Measurements from ENCODE around the gene AXIN2.

The AXIN2 gene

GRCh38 chr17:65531256-65532100 is 30.0 kb downstream of the AXIN2 start:
- no peak for TF ChIP-seq CTCF (IDR thresholded peaks at IDR 0.05)

GRCh38 chr17:65530523-65531255 is 30.8 kb downstream of the AXIN2 start:
- no peak for TF ChIP-seq CTCF (IDR thresholded peaks at IDR 0.05)

GRCh38 chr17:65529761-65530522 is 31.5 kb downstream of the AXIN2 start:
- no peak for TF ChIP-seq CTCF (IDR thresholded peaks at IDR 0.05)

GRCh38 chr17:65529040-65529633 is 32.3 kb downstream of the AXIN2 start:
- TF ChIP-seq CTCF (IDR thresholded peaks at IDR 0.05): no peak

- TF ChIP-seq CTCF (IDR thresholded peaks at IDR 0.05): no peak
Observed at GRCh38 chr17:65527857-65528591, 33.4 kb downstream of the AXIN2 start.

GRCh38 chr17:65527381-65527780 is 34.1 kb downstream of the AXIN2 start:
- TF ChIP-seq CTCF (IDR thresholded peaks at IDR 0.05): no peak

Measured in LNCAP (cell line).